Measurements from ENCODE around the gene UBASH3A.

UBASH3A gene

GRCh38 chr21:42471716-42472330 lies 68.1 kb downstream of the UBASH3A start:
- no peak for DNase-seq

- DNase-seq = no peak
These were observed 68.8 kb downstream of the UBASH3A start for GRCh38 chr21:42472521-42472920.

GRCh38 chr21:42473498-42474042 lies 69.9 kb downstream of the UBASH3A start:
- no peak for DNase-seq

- DNase-seq = no peak
These were observed 70.5 kb downstream of the UBASH3A start for GRCh38 chr21:42474043-42474831.

- DNase-seq = no peak
These were observed 71.3 kb downstream of the UBASH3A start for GRCh38 chr21:42475036-42475435.

- no peak for DNase-seq
These were observed 72.1 kb downstream of the UBASH3A start for GRCh38 chr21:42475526-42476387.

GRCh38 chr21:42476388-42477331 lies 73.0 kb downstream of the UBASH3A start:
- DNase-seq = no peak

GRCh38 chr21:42478504-42478903 lies 74.8 kb downstream of the UBASH3A start:
- no peak for DNase-seq

- DNase-seq = no peak
These were observed 75.9 kb downstream of the UBASH3A start for GRCh38 chr21:42479582-42479981.

GRCh38 chr21:42480736-42481135 lies 77.0 kb downstream of the UBASH3A start:
- DNase-seq = no peak

GRCh38 chr21:42481169-42481568 lies 77.5 kb downstream of the UBASH3A start:
- no peak for DNase-seq

- DNase-seq = no peak
These were observed 81.3 kb downstream of the UBASH3A start for GRCh38 chr21:42484966-42485365.

- DNase-seq = no peak
These were observed 82.4 kb downstream of the UBASH3A start for GRCh38 chr21:42486072-42486471.

- DNase-seq = no peak
These were observed 82.8 kb downstream of the UBASH3A start for GRCh38 chr21:42486531-42486930.

- DNase-seq = no peak
These were observed 85.4 kb downstream of the UBASH3A start for GRCh38 chr21:42489006-42489563.

- DNase-seq = no peak
These were observed 86.3 kb downstream of the UBASH3A start for GRCh38 chr21:42489991-42490390.

GRCh38 chr21:42490720-42491119 lies 87.0 kb downstream of the UBASH3A start:
- no peak for DNase-seq

GRCh38 chr21:42491328-42491727 lies 87.6 kb downstream of the UBASH3A start:
- DNase-seq = no peak

GRCh38 chr21:42492201-42492600 lies 88.5 kb downstream of the UBASH3A start:
- no peak for DNase-seq

- no peak for DNase-seq
These were observed 89.7 kb downstream of the UBASH3A start for GRCh38 chr21:42493109-42494060.

- DNase-seq = no peak
These were observed 91.3 kb downstream of the UBASH3A start for GRCh38 chr21:42495027-42495426.

All from NCI-H1436 (cell line).